Transverse colon (tissue), 4 donors: ENCODE measurements around the gene ZNF225.

Experiments
- CTCF ChIP-seq, 5 experiments: fragments of 200-600 bp in 3 of 5; fragments of 450-650 bp in 2 of 5; sonication (generic) in 3 of 5; IDR thresholded peaks; 1 replicate in 2 of 5; 2 replicates in 3 of 5; pipeline ENCODE4 v1.5.1; 2016 to 2017; ENCODE audit warnings: antibody characterized with exemption in 5 of 5, inconsistent platforms in 3 of 5, mild to moderate bottlenecking in 2 of 5, moderate library complexity in 1 of 5
- EP300 ChIP-seq: sonication (generic); formaldehyde crosslinking; IDR thresholded peaks from one replicate; pipeline ENCODE4 v1.6.1; 2017; ENCODE audit warnings: antibody characterized with exemption, low read depth
- POLR2A ChIP-seq: fragments of 450-650 bp; IDR thresholded peaks from one replicate; pipeline ENCODE4 v1.6.1; 2016; ENCODE audit warnings: antibody characterized with exemption, mild to moderate bottlenecking, moderate library complexity
- POLR2AphosphoS5 ChIP-seq, 3 donors: sonication (generic); formaldehyde crosslinking; IDR thresholded peaks; one replicate each; pipeline ENCODE4 v1.6.1; 2016; ENCODE audit warnings: antibody characterized with exemption in 3 of 3

DNA sequence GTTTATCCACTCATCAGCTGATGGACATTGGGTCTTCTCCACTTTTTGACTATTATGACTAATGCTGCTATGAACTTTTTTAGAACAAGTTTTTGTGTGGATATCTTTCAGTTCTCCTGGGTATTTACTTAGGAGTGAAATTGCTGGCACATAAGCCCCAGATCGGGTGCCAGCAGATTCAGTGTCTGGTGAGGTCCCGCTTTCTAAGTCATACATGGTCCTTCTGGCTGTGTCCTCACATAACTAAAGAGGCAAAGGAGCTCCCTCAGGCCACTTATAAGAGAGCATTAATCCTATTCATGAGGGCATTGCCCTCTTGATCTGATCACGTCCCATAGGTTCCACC lies 51.1 kb downstream of the ZNF225 start:
- no peak for TF ChIP-seq POLR2A
- no peak for TF ChIP-seq POLR2AphosphoS5 (IDR thresholded peaks at IDR 0.05)
- TF ChIP-seq CTCF (IDR thresholded peaks at IDR 0.05) = no peak
- TF ChIP-seq EP300 = no peak
